NCI-H2081 (cell line): Measurements from ENCODE around the gene NPAS3.
A peak's percentile ranks its signal among the peaks of the same experiment; 100 is the strongest.

Experiments
- DNase-seq, 2 experiments: peaks; one replicate each; lab custom pipeline; 2025; lab: John Stamatoyannopoulos, UW

NPAS3 gene

GRCh38 chr14:32938719-32939253 is at the start of gene NPAS3:
Gene NPAS3, plus strand, starts transcription at chr14:32938879.
- DNase-seq, result peak in 1 of 2 experiments; percentile 21

- peak in 1 of 2 experiments; percentile 24 for DNase-seq
These were observed 41.5 kb upstream of the NPAS3 start for GRCh38 chr14:32896979-32897697.

- DNase-seq, result no peak
These were observed 41.0 kb upstream of the NPAS3 start for GRCh38 chr14:32897698-32898064.

- DNase-seq, result no peak
These were observed 39.8 kb upstream of the NPAS3 start for GRCh38 chr14:32898876-32899275.

- DNase-seq, result no peak
These were observed 38.1 kb upstream of the NPAS3 start for GRCh38 chr14:32900547-32900946.

GRCh38 chr14:32905013-32905412 is 33.7 kb upstream of the NPAS3 start:
- DNase-seq, result no peak

- DNase-seq, result no peak
These were observed 32.0 kb upstream of the NPAS3 start for GRCh38 chr14:32906672-32907071.

GRCh38 chr14:32908196-32909084 is 30.2 kb upstream of the NPAS3 start:
- DNase-seq, result no peak

GRCh38 chr14:32913725-32914124 is 25.0 kb upstream of the NPAS3 start:
- no peak for DNase-seq

GRCh38 chr14:32914391-32914790 is 24.3 kb upstream of the NPAS3 start:
- no peak for DNase-seq

GRCh38 chr14:32920696-32921276 is 17.9 kb upstream of the NPAS3 start:
- no peak for DNase-seq

GRCh38 chr14:32925439-32925838 is 13.2 kb upstream of the NPAS3 start:
- DNase-seq, result no peak

- no peak for DNase-seq
These were observed 6.3 kb upstream of the NPAS3 start for GRCh38 chr14:32932302-32932913.

- no peak for DNase-seq
These were observed 5.6 kb upstream of the NPAS3 start for GRCh38 chr14:32932914-32933628.

GRCh38 chr14:32933629-32934072 is 5.0 kb upstream of the NPAS3 start:
- no peak for DNase-seq

- peak; percentile 47 to 69 for DNase-seq
These were observed 4.4 kb upstream of the NPAS3 start for GRCh38 chr14:32934073-32934880.

- peak in 1 of 2 experiments; percentile 8 for DNase-seq
These were observed 3.6 kb upstream of the NPAS3 start for GRCh38 chr14:32934881-32935633.

- peak; percentile 82 to 84 for DNase-seq
These were observed 781 bp downstream of the NPAS3 start for GRCh38 chr14:32939254-32940065.
